SKM-1 (cell line): ENCODE measurements around the gene OR12D1.
"Not testable (repeated sequence)": the region's sequence is repeated elsewhere in the genome, so short reads cannot be mapped to it uniquely, and the experiment has no call there.

Experiments used
- DNase-seq: peaks from one replicate; lab custom pipeline; 2025; ENCODE audit not compliant: unreplicated experiment; lab: John Stamatoyannopoulos, UW

The OR12D1 gene

GRCh38 chr6:29414588-29414987 is at the start of gene OR12D1:
Gene OR12D1, plus strand, starts transcription at chr6:29414928.
- no peak for DNase-seq

GRCh38 chr6:29368765-29369164 is 46.0 kb upstream of the OR12D1 start, which contains the start of gene OR5V1:
Gene OR5V1, minus strand, starts transcription at chr6:29368865. Its CDS starts 12,670 bp downstream, at chr6:29356195.
- no peak for DNase-seq

GRCh38 chr6:29375191-29375590 is 39.5 kb upstream of the OR12D1 start, which contains the start of gene OR12D3:
Gene OR12D3, minus strand, starts transcription at chr6:29375291. Its CDS starts 4 bp downstream, at chr6:29375287.
- DNase-seq: no peak

GRCh38 chr6:29376003-29376402 is 38.7 kb upstream of the OR12D1 start:
- DNase-seq: no peak

DNA sequence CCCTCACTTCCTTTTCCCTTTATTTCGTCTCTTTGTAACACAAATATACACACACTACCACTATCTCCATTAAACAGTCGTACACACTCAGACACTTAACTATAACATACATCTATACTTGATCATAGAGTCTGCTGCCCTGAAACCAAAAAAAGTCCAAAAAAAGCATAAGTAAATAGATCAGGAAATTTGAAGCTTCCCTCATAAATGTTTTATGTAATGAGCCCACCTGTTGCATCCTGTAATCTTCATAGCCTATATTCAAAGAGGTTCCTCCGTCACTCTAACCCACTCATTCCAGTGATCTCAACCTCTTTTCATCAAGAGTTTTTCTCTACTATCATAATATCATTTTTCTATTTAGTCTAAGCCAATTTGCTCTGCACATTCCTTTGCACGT is 26.2 kb upstream of the OR12D1 start:
- DNase-seq: no peak

- DNase-seq: no peak
These were observed 19.4 kb upstream of the OR12D1 start, which contains the start of gene OR12D2 for GRCh38 chr6:29395331-29395730. Gene OR12D2, plus strand, starts transcription at chr6:29395631. Its CDS starts 1,069 bp downstream, at chr6:29396700.

DNA sequence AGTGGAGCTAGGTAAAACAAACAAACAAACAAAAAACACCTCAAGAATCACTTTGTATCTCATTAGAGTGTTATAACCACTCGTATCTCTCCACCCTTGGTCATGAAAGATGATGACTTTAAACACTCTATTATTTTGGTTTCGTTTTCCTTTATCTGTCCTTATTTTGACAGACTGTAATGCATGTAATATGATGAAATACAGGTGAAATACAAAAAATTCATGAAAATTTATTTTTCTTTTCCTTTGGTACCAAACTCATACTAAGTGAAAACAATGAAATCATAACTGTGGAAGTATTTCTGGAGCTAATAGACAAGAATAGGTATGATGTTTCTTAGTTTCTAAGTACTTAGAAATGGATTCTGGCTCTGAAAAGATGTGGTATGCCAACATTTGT is 15.2 kb upstream of the OR12D1 start:
- DNase-seq: no peak

DNA sequence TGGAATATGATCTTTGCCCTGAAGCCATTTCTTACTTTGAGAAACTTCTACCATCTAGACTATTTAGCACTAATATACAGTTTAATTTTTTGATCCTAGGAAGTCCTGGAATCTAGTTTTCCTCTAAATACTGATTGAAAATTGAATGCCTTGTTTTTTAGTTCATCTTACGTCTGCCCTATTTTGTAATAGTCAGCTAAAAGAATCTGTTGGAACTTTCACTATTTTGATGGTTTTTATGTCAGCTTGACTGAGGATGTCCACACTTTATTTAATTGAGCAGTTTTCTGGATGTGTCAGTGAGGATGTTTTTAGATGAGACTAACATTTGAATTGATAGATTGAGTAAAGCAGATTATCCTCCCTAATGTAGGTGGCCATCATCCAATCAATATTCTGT is 10.9 kb upstream of the OR12D1 start:
- no peak for DNase-seq

- DNase-seq: no peak
These were observed 4.8 kb downstream of the OR12D1 start for GRCh38 chr6:29419516-29419915.

DNA sequence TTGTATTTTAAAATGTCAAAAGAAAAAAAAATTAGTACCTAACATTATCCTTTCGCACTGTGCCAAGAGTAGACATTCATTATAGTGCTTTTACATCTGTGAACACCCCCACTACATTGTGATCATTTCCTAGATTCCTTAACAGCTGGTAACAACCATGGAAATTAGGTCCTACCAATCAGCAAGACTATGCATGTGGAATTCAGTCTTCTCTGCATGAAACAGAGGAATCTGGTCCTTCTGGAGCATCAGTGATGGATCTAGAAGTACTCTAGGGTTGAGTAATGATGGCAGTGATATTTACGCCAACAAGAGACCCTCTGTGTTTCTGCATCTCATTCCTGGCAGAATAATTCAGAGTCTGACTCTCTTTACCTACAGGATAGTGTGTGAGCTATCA is 9.4 kb downstream of the OR12D1 start:
- DNase-seq: no peak

GRCh38 chr6:29424575-29424974 is 9.8 kb downstream of the OR12D1 start:
- DNase-seq: no peak

DNA sequence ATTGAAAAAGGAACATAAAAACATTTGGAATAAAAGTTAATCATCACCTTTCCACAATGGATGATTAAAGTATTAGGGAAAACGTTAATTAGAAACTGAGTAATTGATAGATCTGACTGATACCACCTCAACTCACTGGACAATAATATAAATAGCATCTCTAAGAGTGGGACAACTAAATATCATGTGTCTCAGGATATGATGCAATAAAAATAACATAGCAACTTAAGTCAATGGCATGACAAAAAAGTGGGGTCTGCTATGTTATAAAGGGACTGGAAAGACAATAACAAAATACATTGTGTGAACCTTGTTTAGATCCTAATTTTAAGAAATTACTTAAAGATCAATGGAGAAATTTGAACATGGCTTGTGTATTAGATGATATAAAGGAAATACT is 10.3 kb downstream of the OR12D1 start:
- no peak for DNase-seq

GRCh38 chr6:29426654-29427053 is 11.9 kb downstream of the OR12D1 start:
- DNase-seq: no peak

GRCh38 chr6:29436730-29437129 is 22.0 kb downstream of the OR12D1 start:
- DNase-seq: not testable (repeated sequence)

DNA sequence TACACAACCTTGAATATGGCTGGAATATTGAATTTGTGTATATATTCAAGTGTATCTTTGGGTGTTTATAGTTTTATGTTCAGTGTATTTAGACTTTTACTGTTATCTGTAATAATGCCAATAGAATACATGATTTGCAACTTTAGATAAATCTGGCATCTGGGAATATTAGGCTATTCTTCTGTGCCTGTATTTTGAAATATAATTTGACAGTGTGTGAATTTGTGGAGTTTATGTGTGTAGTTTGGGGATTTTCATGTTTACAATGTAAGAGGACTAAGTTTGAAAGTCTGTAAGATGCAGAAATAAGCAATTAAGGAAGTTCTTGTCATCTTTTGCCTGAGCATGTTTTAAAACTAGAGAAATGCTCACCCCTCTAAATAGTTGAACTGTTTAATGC is 24.3 kb downstream of the OR12D1 start, which contains the start of gene OR10C1:
Gene OR10C1, plus strand, starts transcription at position 301 of the 400 bp plus-strand sequence. CDS start 710 bp downstream, outside the sequence.
- no peak for DNase-seq

DNA sequence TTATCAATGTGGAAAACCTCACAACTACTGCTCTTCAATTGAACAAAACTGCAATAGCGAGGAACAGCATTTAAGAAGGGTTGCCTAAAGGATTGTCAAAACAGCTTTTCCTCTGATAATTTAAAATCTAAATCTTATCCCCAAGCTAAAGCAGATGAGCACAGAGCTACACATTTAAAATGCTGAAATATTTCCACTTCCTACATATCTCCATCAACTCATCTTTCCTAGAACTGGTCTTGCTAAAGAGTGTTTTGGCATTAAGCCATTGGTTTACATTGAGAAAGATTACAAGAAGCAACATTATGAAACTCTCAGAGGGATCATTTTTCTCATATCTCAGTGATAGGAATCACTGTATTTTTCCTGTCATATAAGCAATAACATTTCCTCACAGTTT is 28.0 kb downstream of the OR12D1 start:
- DNase-seq: no peak

DNA sequence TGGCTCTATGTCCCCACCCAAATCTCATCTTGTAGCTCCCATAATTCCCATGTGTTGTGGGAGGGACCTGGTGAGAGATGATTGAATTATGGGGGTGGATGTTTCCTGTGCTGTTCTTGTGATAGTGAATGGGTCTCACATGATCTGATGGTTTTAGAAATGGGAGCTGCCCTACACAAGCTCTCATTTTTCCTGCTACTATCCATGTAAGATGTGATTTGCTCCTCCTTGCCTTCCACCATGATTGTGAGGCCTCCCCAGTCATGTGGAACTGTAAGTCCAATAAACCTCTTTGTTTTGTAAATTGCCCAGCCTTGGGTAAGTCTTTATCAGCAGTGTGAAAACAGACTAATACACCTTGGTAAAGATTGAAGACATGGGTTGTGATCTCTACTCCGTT is 29.3 kb downstream of the OR12D1 start:
- DNase-seq: not testable (repeated sequence)

DNA sequence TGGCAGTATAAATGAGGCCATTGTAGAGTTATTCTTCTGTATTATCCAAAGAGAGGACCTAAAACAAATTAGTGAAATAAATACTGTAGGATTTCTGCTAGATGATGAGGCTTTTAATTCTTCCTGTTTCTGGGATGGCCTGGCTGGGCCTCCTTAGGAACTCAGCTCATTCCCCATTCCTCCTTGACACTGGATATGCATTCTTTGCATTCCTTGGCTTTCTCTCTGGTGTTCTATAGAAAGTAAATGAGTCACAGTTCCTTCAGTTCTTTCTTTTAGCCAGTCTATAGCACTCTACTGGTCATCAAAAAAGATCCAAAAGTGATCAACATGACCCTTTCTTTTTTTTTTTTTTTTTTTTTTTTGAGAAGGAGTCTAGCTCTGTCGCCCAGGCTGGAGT is 32.9 kb downstream of the OR12D1 start:
- no peak for DNase-seq

DNA sequence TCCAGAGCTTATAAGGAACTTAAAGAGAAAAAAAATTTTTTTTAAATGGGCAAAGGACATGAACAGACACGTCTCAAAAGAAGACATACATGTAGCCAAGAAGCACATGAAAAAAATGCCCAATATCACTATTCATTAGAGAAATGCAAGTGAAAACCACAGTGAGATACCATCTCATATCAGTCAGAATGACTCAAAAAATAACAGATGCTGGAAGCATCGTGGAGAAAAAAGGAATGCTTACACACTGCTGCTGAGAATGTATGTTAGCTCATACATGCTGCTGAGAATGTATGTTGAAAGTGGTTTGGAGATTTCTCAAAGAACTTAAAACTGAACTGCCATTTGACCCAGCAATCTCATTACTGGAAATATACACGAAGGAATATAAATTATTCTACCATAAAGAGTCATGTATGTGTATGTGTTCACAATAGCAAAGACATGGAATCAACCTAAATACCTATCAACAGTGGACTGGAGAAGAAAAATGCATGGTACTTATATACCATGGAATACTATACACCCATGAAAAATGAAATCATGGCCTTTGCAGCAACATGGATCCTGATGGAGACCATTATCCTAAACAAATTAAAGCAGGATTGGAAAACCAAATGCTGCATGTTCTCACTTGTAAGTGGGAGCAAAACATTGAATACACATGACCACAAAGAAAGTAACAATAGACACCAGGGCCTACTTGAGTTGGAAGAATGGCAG is 36.9 kb downstream of the OR12D1 start:
- DNase-seq: no peak

- DNase-seq: no peak
These were observed 42.2 kb downstream of the OR12D1 start, which contains the start of the genes OR11A1 and OR2H1 for GRCh38 chr6:29456971-29457370. Gene OR11A1, minus strand, starts transcription at chr6:29457071. Its CDS starts 29,430 bp downstream, at chr6:29427641. Gene OR2H1, plus strand, starts transcription at chr6:29457155. Its CDS starts 4,615 bp downstream, at chr6:29461770.

DNA sequence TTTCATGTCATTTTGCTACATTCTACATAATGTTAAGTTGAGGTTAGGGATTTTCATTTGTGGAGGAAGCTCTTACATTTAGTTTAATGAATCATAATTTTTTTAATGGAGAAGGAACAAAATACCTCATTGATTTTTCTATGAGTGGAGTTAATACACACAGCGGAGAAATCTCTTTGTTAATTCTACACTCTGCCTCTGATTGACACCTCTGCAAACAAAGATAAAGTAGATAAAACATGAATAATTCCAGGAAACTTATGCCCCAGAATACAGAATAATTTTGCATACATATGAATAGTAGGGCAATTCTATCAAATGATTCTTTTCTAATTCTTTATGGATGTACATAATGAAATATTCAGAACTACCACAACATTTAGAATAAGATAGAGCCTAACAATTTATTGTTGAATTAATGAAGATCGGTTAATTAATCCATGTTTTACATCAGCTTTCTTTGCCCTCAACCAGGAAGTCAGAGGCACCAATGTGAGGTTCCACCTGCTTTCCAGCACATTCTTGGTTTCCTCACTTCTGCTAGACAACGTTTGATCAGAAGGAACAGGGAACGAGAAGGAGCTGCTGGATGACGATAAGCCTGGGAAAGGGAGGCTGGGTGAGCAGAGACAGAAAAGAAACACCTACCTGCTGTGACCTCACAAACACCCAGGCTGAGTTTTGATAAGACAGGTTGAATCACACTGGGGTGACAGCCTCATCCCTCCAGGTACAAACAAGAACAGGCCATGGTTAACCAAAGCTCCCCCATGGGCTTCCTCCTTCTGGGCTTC is 46.5 kb downstream of the OR12D1 start:
- DNase-seq: no peak

DNA sequence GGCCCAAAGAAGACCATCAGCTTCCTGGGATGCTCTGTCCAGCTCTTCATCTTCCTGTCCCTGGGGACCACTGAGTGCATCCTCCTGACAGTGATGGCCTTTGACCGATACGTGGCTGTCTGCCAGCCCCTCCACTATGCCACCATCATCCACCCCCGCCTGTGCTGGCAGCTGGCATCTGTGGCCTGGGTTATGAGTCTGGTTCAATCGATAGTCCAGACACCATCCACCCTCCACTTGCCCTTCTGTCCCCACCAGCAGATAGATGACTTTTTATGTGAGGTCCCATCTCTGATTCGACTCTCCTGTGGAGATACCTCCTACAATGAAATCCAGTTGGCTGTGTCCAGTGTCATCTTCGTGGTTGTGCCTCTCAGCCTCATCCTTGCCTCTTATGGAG is 47.3 kb downstream of the OR12D1 start:
- DNase-seq: no peak
